ENCODE data around the gene RPRD1A.

- TF ChIP-seq CTCF (IDR thresholded peaks at IDR 0.05; ENCODE audit: insufficient read depth, low read length, poor library complexity, severe bottlenecking) = no peak
- no peak for TF ChIP-seq EZH2phosphoT487 (conservative IDR thresholded peaks at IDR 0.05; ENCODE audit: low read length)
These were observed 126.1 kb downstream of the RPRD1A start for GRCh38 chr18:35941299-35941698.
